Cerebellar nuclear complex (tissue), 1 donor: Measurements from ENCODE around the gene HNRNPC.
"Not testable (repeated sequence)": the region's sequence is repeated elsewhere in the genome, so short reads cannot be mapped to it uniquely, and the experiment has no call there.

Source experiments
- DNase-seq, 2 experiments: peaks; one replicate each; lab custom pipeline; 2025; lab: John Stamatoyannopoulos, UW

The HNRNPC gene

GRCh38 chr14:21191809-21192446 lies 77.3 kb downstream of the HNRNPC start:
- DNase-seq = no peak

GRCh38 chr14:21191261-21191808 lies 77.9 kb downstream of the HNRNPC start:
- DNase-seq = no peak

GRCh38 chr14:21185491-21185890 lies 83.8 kb downstream of the HNRNPC start:
- no peak for DNase-seq

GRCh38 chr14:21184254-21184653 lies 85.0 kb downstream of the HNRNPC start:
- no peak for DNase-seq

- no peak for DNase-seq
Observed at GRCh38 chr14:21182166-21182565, 87.1 kb downstream of the HNRNPC start.

- DNase-seq = no peak
Observed at GRCh38 chr14:21171128-21171527, 98.1 kb downstream of the HNRNPC start.

GRCh38 chr14:21169573-21169972 lies 99.7 kb downstream of the HNRNPC start:
- no peak for DNase-seq

GRCh38 chr14:21168055-21168454 lies 101.2 kb downstream of the HNRNPC start:
- DNase-seq = no peak

- DNase-seq = not testable (repeated sequence)
Observed at GRCh38 chr14:21165670-21166069, 103.6 kb downstream of the HNRNPC start.

- not testable (repeated sequence) for DNase-seq
Observed at GRCh38 chr14:21165002-21165605, 104.1 kb downstream of the HNRNPC start.

- DNase-seq = no peak
Observed at GRCh38 chr14:21163871-21164291, 105.4 kb downstream of the HNRNPC start.

- no peak for DNase-seq
Observed at GRCh38 chr14:21162081-21162480, 107.2 kb downstream of the HNRNPC start.

- no peak for DNase-seq
Observed at GRCh38 chr14:21160061-21160610, 109.1 kb downstream of the HNRNPC start.
